GM23248 (cell line): ENCODE measurements around the gene NUDC.

Experiments used
- EZH2 ChIP-seq: fragments of 200-600 bp; sonication (generic); IDR thresholded peaks from 2 replicates; pipeline ENCODE4 v1.6.1; 2018; ENCODE audit warnings: antibody characterized with exemption, mild to moderate bottlenecking; ENCODE audit not compliant: insufficient read depth, poor library complexity, severe bottlenecking
- EZH2phosphoT487 ChIP-seq: fragments of 200-600 bp; sonication (generic); IDR thresholded peaks from 2 replicates; pipeline ENCODE4 v1.6.1; 2018; ENCODE audit warnings: antibody characterized with exemption, moderate library complexity, mild to moderate bottlenecking, low read depth; ENCODE audit not compliant: insufficient read depth

DNA sequence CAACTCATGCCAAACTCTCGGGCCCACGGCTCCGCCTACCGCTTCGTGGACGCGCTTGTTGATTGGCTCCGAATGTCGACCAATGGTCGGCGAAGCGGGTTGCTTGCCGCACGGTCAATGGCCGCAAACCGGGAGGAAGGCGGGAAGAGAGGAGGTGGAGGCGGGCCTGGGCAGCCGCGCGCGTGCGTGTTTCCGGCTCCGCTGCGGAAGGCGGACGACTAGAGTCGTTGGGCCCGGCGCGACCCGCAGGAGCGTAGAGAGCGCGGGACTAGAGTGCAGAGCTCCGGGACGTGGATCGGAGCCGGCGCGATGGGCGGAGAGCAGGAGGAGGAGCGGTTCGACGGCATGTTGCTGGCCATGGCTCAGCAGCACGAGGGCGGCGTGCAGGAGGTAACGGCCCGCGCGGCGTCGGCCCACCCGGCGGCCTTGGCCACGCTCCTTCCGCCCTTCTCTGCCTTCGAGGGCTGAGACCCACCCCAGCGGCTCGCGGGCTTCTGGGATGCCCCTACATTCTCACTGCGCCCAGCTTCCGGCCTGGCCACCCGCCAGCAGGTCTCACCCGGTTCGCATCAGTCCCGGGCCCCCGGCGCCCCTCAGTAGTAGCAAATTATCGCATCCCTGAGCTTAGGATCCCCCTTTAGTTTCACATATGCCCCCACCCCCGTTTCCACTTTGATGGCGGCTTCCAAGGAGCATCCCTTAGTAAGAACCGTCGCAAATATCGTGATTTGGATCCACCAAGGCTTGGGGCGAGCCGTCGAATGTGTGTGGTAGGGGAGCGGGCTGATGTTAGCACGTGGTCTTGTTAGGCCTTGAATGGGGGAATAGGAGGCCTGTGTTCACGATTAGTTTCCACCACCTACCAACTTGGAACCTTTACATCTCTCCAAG, at the start of gene NUDC:
- TF ChIP-seq EZH2 (no peak), EZH2phosphoT487 (no peak)
